ENCODE measurements around the gene CCDC71L. TPM values are rescaled to one million over a fixed set of nuclear protein-coding genes. Genes with fewer than 3 reads are reported as not detected.

The CCDC71L gene
- total RNA-seq, 1 donor from 2014 or later, result 25.7 TPM

DNA sequence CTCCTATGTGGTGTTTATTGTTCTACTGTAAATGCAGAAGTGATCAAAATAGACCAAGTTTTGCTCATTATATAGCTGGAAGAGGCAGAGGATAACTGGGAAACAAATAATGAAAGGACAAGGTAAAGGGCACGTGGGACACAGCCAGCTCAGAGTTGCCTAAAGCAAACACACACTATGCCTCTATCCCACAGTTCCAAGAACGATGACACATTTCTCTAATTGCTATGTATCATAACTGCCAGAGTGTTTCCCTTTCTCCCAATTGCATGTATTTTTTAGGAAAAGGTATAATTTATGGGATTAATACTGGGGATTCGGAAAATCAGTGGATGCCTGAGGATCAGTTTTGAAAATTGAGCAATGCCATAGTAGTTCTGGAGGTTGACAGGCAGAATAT lies 49.0 kb downstream of the CCDC71L start:
- TF ChIP-seq, protein P1, sequence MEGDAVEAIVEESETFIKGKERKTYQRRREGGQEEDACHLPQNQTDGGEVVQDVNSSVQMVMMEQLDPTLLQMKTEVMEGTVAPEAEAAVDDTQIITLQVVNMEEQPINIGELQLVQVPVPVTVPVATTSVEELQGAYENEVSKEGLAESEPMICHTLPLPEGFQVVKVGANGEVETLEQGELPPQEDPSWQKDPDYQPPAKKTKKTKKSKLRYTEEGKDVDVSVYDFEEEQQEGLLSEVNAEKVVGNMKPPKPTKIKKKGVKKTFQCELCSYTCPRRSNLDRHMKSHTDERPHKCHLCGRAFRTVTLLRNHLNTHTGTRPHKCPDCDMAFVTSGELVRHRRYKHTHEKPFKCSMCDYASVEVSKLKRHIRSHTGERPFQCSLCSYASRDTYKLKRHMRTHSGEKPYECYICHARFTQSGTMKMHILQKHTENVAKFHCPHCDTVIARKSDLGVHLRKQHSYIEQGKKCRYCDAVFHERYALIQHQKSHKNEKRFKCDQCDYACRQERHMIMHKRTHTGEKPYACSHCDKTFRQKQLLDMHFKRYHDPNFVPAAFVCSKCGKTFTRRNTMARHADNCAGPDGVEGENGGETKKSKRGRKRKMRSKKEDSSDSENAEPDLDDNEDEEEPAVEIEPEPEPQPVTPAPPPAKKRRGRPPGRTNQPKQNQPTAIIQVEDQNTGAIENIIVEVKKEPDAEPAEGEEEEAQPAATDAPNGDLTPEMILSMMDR (IDR thresholded peaks at IDR 0.05), result no peak
- no peak for DNase-seq
- Histone ChIP-seq H3K36me3 (no peaks in the 10 kb centered on the region), H3K27ac (no peak overlapping the region), H3K9me3 (peaks cover 6% of the 10 kb centered on the region), H3K4me1 (no peaks in the 10 kb centered on the region), H3K27me3 (no peaks in the 10 kb centered on the region), H3K4me3 (no peak overlapping the region)
- no peak for ATAC-seq
- intact Hi-C loops (cut with DNase I), result no loop called here

DNA sequence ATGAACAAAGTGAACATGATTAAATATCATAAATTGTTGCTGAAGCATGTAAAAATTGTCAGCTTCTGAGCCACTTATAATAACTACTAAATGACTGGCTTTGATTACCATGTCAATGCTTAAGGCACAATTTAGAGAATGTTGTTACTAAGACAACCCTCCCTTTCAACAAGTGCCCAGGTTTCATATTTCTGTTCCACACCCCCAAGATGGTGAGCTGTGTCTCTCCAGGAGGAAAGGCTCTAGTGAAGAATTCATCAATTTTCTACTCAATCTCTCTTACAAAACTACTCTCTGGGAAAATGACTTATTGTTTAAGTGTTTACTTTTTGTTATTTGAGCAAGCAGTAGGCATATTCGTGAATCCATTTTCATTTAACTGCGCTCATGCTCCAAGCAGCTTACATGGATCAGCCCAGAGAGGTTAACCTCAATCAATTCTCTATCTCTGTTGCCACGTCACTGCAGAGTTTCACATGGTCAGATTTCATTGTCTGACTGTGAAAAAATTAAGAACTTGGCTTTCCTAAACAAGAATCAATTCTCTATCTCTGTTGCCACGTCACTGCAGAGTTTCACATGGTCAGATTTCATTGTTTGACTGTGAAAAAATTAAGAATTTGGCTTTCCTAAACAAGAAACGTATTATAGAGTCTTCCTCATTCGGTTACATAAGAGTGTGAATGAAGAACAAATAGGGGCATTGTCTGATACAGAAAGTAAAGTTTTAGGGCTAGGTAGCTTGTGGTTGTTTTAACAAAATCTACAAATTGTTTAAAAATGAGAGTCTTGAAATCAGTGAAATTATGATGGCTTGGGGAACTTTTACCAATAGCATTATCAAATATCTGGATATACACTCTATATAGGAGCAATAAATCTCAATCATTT lies 49.7 kb downstream of the CCDC71L start:
- Histone ChIP-seq H3K4me3 (no peak overlapping the region), H3K9me3 (peaks cover 6% of the 10 kb centered on the region), H3K27ac (no peak overlapping the region), H3K36me3 (no peaks in the 10 kb centered on the region), H3K4me1 (no peaks in the 10 kb centered on the region), H3K27me3 (no peaks in the 10 kb centered on the region)
- DNase-seq (no peak), ATAC-seq (no peak)
- intact Hi-C loops (cut with DNase I), result no loop called here
- TF ChIP-seq, protein P1 (IDR thresholded peaks at IDR 0.05), result no peak

DNA sequence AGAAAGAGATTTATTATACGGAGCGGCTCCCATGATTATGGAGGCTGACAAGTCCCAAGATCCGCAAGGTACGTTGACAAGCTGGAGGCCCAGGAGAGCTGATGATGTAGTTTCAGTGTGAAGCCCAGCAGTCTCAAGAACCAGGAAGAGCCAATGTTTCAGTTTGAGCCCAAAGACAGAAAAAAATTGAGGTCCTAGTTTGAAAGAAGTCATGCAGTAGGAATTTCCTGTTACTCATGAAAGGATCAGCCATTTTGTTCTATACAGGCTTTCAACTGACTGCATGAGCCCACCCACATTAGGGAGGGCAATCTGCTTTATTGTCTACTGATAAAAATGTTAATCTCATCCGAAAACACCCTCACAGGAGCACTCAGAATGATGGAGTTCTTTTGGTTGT lies 51.5 kb downstream of the CCDC71L start:
- Histone ChIP-seq H3K4me1 (no peaks in the 10 kb centered on the region), H3K27ac (no peak overlapping the region), H3K4me3 (no peak overlapping the region), H3K27me3 (no peaks in the 10 kb centered on the region), H3K36me3 (no peaks in the 10 kb centered on the region), H3K9me3 (peaks cover 6% of the 10 kb centered on the region)
- ATAC-seq, result no peak
- no peak for DNase-seq
- TF ChIP-seq, protein P1 (IDR thresholded peaks at IDR 0.05), result no peak
- intact Hi-C loops (cut with DNase I), result no loop called here

DNA sequence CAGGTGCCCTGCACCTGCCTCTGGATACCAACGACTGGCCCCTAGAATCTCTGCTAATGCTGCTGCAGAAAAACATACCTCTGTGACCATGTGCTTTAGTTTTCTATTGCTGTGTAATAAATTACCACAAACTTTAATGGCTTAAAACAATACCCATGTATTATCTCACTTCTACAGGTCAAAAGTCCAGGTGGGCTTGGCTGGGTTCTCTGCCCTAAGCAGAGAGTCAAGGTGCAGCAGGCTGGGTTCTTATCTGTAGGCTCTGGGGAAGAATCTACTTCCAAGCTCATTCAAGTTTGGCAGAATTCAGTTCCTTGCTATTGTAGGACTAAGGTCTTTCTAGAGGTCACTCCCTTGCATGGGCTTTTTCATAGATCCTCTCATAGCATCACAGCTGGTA lies 52.3 kb downstream of the CCDC71L start:
- DNase-seq (no peak), ATAC-seq (no peak)
- Histone ChIP-seq H3K36me3 (no peaks in the 10 kb centered on the region), H3K27me3 (no peaks in the 10 kb centered on the region), H3K9me3 (peaks cover 6% of the 10 kb centered on the region), H3K4me1 (no peaks in the 10 kb centered on the region), H3K27ac (no peak overlapping the region), H3K4me3 (no peak overlapping the region)
- TF ChIP-seq, protein P1 (IDR thresholded peaks at IDR 0.05), result no peak
- intact Hi-C loops (cut with DNase I), result no loop called here

Other genes starting within 250 kb of the CCDC71L start
- gene PIK3CG, start 204.1 kb upstream of the CCDC71L start, total RNA-seq, result 15.7 TPM